ENCODE data around the gene GNG8.

GNG8 gene

DNA sequence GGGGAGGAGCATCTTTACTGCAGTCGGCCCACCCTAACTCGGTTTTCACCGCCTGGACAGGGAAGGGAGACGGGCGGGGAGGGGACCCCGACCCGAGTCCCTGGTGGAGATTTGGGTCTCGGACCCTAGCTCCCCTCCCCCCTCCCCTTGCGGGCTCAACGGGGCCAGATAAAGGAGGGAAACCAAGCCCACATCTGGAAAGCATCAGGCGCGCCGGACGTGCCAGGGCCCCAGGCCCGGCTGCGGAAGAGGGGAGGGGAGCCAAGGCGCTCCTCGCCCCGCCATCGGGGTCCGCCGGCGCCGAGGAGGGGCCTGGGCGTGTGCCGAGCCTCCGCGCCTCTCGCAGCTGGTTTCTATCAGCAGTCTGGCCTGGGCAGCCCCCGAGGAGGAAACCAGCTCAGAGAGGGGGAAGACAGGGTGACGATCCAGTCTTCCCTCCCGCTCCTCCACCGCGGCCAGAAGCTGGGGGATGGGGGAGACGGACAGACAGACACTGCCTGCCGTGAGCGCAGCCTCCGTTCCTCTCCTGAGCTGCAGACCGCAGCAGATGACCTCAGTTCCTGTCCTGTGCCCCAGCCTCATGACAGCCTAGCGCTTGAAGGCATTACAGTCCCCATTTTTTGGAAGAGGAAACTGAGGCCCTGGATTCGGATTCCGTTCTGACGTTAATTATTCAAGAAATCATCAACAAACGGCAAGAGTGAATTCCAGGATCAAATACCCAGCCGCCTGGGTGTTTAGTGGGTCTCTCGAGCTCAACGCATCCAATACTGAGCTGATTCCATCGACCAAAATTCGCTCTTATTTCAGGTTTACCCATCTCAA lies 3.6 kb upstream of the GNG8 start (continued):
- TF ChIP-seq ZNF658 (tag by site-specific recombination; IDR thresholded peaks at IDR 0.05), result no peak
- TF ChIP-seq ZNF24 (tag by site-specific recombination; IDR thresholded peaks at IDR 0.05), result 0 out of 2 replicates have a peak, but pooled peaks have one; percentile 27
- no peak for TF ChIP-seq ZNF660 (tag by site-specific recombination; IDR thresholded peaks at IDR 0.05)
- TF ChIP-seq ZNF114 (tag by site-specific recombination; IDR thresholded peaks at IDR 0.05), result no peak
- TF ChIP-seq ZNF777 (tag by site-specific recombination; IDR thresholded peaks at IDR 0.05; ENCODE audit: borderline replicate concordance), result peak; percentile 44
- TF ChIP-seq ZNF404 (tag by site-specific recombination; IDR thresholded peaks at IDR 0.05), result no peak
- TF ChIP-seq PRDM10 (tag by site-specific recombination; IDR thresholded peaks at IDR 0.05), result peak; percentile 58; the same call in 1 of the 2 replicates
- peak; percentile 17; the same call in 1 of the 2 replicates for TF ChIP-seq GLIS1 (tag by site-specific recombination; IDR thresholded peaks at IDR 0.05)
- TF ChIP-seq ZBTB21 (tag by site-specific recombination; IDR thresholded peaks at IDR 0.05), result no peak
- TF ChIP-seq, protein P1, sequence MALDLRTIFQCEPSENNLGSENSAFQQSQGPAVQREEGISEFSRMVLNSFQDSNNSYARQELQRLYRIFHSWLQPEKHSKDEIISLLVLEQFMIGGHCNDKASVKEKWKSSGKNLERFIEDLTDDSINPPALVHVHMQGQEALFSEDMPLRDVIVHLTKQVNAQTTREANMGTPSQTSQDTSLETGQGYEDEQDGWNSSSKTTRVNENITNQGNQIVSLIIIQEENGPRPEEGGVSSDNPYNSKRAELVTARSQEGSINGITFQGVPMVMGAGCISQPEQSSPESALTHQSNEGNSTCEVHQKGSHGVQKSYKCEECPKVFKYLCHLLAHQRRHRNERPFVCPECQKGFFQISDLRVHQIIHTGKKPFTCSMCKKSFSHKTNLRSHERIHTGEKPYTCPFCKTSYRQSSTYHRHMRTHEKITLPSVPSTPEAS (tag by site-specific recombination; IDR thresholded peaks at IDR 0.05), result 0 out of 2 replicates have a peak, but pooled peaks have one; percentile 17
- TF ChIP-seq KLF1 (tag by site-specific recombination; IDR thresholded peaks at IDR 0.05), result peak; percentile 77; the same call in 1 of the 2 replicates
- no peak for TF ChIP-seq PRDM6 (tag by site-specific recombination; IDR thresholded peaks at IDR 0.05)
- TF ChIP-seq ZIC2 (tag by site-specific recombination; IDR thresholded peaks at IDR 0.05), result no peak
- no peak for TF ChIP-seq HOXA7 (CRISPR knock-in tag; IDR thresholded peaks at IDR 0.05; ENCODE audit: borderline replicate concordance)
- TF ChIP-seq GLIS2 (tag by site-specific recombination; IDR thresholded peaks at IDR 0.05), result peak; percentile 46
- TF ChIP-seq, protein P2, sequence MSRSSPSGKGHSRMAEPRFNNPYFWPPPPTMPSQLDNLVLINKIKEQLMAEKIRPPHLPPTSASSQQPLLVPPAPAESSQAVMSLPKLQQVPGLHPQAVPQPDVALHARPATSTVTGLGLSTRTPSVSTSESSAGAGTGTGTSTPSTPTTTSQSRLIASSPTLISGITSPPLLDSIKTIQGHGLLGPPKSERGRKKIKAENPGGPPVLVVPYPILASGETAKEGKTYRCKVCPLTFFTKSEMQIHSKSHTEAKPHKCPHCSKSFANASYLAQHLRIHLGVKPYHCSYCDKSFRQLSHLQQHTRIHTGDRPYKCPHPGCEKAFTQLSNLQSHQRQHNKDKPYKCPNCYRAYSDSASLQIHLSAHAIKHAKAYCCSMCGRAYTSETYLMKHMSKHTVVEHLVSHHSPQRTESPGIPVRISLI (tag by site-specific recombination; IDR thresholded peaks at IDR 0.05), result no peak
- TF ChIP-seq ZNF549 (tag by site-specific recombination; IDR thresholded peaks at IDR 0.05), result no peak
- TF ChIP-seq ZNF600 (tag by site-specific recombination; IDR thresholded peaks at IDR 0.05), result 0 out of 2 replicates have a peak, but pooled peaks have one; percentile 44
- TF ChIP-seq SP7 (tag by site-specific recombination; IDR thresholded peaks at IDR 0.05), result peak; percentile 20; the same call in 1 of the 2 replicates
- TF ChIP-seq ZBTB1 (tag by site-specific recombination; IDR thresholded peaks at IDR 0.05), result no peak
- TF ChIP-seq ZSCAN30 (tag by site-specific recombination; IDR thresholded peaks at IDR 0.05), result 0 out of 2 replicates have a peak, but pooled peaks have one; percentile 15
- TF ChIP-seq ZNF426 (tag by site-specific recombination; IDR thresholded peaks at IDR 0.05), result no peak
- TF ChIP-seq, protein P3, sequence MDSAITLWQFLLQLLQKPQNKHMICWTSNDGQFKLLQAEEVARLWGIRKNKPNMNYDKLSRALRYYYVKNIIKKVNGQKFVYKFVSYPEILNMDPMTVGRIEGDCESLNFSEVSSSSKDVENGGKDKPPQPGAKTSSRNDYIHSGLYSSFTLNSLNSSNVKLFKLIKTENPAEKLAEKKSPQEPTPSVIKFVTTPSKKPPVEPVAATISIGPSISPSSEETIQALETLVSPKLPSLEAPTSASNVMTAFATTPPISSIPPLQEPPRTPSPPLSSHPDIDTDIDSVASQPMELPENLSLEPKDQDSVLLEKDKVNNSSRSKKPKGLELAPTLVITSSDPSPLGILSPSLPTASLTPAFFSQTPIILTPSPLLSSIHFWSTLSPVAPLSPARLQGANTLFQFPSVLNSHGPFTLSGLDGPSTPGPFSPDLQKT (IDR thresholded peaks at IDR 0.05; ENCODE audit: borderline replicate concordance, low read depth, low read length), result no peak
- TF ChIP-seq ZFP37 (tag by site-specific recombination; IDR thresholded peaks at IDR 0.05), result no peak
- peak; percentile 81 for TF ChIP-seq ZBTB20 (tag by site-specific recombination; IDR thresholded peaks at IDR 0.05)
- no peak for TF ChIP-seq ZNF214 (tag by site-specific recombination; IDR thresholded peaks at IDR 0.05; ENCODE audit: borderline replicate concordance)
- TF ChIP-seq GLI4 (tag by site-specific recombination; IDR thresholded peaks at IDR 0.05), result no peak
- TF ChIP-seq HOXC10 (CRISPR knock-in tag; IDR thresholded peaks at IDR 0.05), result no peak
- peak; percentile 61 for TF ChIP-seq ZBTB17 (tag by site-specific recombination; IDR thresholded peaks at IDR 0.05)
- no peak for TF ChIP-seq SP2 (tag by site-specific recombination; IDR thresholded peaks at IDR 0.05)
- no peak for TF ChIP-seq KLF9 (tag by site-specific recombination; IDR thresholded peaks at IDR 0.05; ENCODE audit: low read depth)
- TF ChIP-seq REPIN1 (tag by site-specific recombination; IDR thresholded peaks at IDR 0.05; ENCODE audit: low read depth), result no peak
- TF ChIP-seq ZFP69B (tag by site-specific recombination; IDR thresholded peaks at IDR 0.05), result no peak

Measured in HEK293 (cell line).